NCI-H1930 (cell line): ENCODE results near the gene FAAP20.

Source experiments
- DNase-seq, 2 experiments: peaks; one replicate each; lab custom pipeline; 2025; lab: John Stamatoyannopoulos, UW

The FAAP20 gene, protein sequence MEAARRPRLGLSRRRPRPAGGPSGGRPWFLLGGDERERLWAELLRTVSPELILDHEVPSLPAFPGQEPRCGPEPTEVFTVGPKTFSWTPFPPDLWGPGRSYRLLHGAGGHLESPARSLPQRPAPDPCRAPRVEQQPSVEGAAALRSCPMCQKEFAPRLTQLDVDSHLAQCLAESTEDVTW

DNA sequence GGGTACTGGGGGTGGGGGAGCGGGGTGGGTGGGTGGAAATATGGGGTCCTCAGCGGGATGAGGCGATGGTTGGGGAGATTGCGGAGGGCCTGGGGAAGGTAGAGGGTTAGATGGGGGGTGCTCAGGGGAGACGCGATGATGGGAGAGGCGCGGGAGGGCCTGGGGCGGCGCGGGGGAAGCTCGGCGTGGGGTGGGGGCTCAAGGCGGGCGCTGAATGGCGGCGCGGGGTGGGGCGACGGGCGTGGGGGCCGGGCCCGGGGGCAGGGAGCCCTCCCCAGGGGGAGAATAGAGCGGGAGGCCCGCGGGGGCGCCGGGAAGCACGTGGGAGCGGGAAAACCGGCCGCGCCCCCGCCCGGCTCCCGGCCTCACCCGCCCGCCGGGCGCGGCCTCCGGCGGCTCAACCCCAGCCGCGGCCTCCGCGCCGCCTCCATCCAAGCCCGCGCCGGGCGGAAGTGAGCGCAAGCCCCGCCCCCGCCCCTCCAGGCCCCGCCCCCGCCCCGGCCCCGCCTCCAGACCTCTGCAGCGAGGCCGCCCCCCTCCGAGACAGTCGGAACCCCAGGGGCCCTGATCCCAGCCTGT lies at the start of gene FAAP20:
FAAP20 (minus strand) TSS at position 454 of the 579 bp plus-strand sequence; CDS start at position 431, 23 bp downstream.
- DNase-seq: peak; percentile 31 to 61

DNA sequence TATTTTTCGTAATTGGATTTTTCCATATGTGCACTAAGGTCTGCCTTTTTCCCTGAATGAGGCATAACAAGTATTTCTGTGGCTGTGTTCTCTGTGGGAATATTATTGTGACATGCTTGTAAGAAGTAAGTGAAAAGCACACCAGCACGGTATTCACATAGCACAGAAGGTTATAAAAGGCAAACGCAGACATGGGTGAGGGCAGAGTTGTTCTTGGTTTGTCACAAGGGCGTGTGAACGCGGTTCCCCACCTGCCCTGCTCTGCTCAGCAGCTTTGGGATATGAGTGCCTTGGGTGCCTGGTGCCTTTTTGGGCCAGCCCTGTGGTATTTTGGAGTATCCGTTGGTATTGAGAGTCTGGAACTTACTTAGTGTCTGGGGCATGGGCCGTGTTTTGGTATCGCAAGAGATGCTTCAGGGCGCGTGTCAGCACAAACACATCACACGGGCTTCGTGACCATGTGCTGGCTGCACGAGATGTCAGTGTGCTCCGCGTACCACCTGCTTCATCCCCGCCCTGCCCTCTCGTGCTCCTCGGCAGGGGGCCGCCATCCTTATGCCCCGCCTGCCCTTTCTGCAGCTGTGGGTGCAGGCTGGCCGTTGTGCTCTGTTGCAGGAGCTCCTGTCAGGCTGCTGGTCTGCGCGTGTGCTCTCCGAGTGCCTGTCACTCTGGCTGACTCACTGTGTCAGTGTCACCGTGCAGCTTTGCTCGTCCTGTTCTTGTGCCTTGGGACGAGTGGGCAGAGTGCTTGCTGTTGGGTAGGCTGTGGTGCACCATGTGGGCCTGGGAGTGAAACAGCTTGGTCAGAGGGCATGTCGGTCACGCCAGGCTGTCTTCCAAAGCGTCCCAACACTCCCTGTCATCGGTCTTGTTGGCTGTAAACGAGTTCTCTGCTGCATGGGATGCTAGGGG lies 48.5 kb upstream of the FAAP20 start:
- no peak for DNase-seq

DNA sequence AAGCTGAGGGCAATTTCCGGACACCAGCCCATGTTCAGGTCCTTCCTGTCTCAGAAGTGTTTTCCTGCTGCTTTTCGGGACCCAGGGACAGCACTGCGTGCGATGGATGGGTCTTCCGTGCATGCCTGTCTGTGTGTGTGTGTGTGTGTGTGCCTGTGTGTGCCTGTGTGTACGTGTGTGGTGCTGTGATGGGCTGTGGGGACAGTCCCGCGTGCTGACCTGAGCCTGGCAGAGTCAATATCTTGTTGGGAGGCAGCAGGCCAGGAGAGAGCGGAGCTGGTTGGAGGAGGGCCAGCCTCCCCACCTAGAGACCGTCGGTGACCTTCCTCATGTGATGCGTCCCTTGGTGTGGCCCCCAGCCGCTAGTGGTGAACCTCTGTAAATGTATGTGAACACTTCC lies 47.2 kb upstream of the FAAP20 start:
- no peak for DNase-seq

DNA sequence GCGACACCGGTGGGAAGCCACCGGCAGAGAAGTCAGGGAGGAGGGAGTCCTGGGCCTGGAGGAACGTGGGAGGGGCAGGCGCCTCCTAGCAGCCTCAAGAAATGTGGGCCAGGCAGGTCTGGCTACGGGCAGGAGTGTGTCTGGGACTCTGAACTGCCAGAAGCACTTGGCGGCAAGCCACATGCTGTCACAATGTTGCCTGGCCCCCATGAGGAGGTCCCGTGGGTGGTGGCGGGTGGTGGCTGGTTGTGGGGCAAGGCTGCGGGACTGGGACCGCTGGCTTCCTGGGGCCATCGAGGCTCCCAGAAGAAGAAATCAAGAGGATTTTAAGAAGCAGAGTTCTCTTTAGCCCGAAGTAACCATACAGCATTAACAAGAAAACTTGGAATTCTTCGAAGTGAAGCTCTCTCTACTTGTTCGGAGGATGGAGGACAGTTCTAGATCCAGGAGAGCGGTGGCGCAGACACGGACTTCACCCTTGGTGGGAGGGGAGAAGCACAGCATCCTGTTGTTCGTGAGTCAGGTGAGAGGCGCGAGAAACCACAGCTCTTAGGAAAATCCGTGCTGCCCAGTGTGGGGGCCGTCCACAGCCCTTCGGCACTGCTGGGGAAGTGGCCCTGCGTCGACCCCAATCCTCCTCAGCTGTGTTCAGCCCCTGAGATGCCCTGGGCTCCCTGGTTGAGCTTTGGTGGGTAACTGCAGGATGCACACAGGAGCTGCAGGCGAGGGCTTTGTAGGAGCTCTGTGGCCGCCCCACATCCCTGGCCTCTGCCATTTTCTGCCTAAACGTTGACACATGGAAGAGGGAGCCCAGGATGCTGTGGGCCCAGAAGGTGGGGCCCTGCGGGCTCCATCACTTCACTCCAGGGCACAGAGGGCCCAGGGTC lies 45.9 kb upstream of the FAAP20 start:
- no peak for DNase-seq

DNA sequence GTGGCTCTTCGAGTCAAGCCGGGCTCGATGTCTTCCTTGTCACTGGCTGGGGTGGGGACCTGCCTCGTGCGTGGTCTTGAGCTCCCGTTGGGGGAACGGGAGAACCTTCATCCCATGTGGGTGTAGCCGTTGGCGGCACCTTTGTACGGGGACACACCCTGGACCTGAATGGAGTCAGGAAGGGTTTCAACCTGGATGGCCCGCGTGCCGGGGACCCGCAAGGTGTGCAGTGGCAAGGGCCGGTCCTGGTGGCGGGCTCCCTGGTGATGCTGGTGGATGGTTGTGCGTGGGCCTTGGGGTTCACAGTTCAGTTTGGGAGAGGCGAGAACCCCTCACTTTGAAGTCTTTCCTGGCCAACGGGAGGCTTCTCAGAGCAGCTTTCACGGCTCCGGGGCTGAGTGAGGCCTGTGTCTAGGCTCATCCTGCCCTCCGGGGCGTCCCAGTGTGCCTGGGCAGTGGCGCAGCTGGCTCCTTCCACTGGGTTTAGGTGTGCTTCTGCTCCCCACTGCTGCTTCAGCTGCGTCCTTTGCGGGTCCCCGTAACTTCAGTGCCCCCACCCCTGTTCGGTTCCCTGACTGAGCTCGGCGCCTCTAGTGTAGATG lies 44.9 kb upstream of the FAAP20 start:
- DNase-seq: no peak

DNA sequence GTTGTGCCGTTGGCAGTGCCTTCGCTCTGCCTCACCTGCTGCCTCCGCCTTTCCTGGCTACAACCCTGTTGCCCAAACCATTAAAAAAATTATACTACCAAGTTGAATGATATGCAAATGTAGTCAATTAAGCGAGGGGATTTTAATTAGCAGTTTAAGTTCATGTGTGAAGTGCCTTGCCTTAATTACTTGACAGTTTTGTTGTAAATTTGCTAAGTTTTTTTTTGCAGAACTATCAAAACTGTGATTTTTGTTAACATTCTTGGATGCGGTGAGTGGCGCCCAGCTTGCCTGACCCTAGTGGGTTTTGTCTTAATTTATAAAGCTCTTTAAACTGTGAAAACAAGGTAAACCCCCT lies 44.4 kb upstream of the FAAP20 start:
- no peak for DNase-seq

DNA sequence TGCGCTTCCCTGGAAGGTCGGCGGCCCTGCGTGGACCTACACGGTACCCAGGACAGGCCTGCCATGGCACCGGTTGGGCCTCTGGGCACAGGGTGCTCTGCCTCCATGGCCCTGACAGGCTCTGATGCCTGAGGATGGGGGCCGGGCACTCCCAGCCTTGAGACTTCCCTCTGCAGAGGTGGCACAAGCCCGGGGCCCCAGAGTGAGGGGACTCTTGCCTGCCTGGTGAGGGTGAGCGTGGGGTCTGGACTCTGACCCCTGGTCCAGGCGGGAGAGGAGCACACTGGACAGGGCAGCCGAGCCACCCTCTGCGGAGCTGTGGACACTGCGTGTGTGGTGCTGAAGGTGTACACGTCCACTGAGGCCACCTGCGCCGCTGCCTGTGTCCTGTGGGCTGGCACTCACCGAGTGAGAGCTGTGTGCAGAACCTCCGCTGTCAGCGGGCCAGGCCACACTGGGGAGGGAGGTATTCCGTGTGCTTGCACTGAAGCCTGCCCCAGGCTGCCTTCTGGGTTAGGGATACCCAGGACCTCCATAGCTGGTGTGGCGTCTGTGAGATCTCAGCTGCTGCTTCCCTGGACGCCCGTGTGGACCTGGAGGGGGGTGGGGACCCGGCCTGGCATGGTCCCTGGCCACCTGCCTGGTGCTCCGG lies 43.9 kb upstream of the FAAP20 start:
- no peak for DNase-seq

DNA sequence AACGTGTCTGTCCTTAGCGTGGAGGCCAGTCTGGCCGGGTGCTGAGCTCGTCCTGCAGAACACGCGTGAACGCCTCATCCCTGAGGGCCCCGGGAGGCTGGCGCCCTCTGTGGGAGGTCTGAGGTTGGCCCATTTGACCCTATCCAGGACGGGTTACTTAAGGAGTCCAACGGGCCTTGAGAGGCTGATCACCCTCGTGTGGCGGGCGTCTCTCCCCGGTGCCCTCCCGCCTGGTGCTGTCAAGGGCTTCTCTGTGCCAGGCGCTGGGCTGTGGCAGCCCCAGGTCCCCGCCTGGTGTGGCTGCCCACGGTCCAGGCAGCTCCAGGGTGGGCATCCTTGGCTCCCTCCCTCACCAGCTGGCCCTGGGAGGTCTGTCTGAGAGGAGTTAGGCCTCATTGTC lies 43.2 kb upstream of the FAAP20 start:
- no peak for DNase-seq

DNA sequence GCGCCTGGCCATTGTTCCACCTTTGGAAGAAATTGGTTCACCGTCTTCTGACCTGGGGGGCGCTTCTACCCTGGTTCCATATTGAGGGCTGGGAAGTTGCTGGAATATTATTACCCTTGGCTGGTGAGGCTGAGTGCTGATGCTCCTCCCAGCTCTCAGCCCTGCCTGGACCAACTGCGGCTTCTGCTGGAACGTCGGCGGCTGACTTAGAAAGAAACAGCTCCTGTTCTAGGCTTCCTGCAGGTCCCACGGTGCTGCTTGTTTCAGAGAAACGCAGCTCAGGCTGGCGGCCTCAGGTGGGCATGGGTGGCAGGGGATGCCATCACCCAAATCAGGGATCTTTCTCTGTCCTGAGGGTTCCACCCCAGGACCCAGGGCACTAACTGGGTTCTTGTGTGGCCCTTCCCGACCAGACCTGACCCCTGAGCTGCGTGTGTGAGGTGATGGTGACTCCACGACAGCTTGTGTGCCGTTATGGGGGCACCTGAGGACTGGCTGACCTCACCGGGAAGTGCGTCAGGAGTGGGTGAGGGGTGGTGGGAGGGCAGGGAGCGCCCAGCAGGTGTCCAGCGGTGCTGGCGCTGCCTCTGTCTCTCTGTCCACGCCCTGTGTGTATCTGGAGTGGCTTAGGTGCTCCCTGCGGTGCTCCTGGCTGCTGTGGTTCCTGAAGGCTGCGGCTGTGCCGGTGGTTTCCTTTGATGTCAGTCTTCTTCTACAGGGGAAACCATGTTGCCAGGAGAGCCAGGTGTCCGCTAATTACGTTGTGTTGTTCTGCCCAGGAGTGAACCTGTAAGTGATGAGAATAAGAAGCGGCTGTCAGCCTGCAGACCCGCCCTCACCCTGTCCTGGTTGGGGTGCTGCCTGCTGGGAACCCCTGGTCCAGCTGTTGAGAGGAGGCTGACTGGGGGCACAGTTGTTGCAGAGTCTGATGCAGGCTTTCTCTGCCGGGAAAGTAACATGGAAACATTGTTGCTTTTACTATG lies 42.4 kb upstream of the FAAP20 start:
- DNase-seq: no peak

DNA sequence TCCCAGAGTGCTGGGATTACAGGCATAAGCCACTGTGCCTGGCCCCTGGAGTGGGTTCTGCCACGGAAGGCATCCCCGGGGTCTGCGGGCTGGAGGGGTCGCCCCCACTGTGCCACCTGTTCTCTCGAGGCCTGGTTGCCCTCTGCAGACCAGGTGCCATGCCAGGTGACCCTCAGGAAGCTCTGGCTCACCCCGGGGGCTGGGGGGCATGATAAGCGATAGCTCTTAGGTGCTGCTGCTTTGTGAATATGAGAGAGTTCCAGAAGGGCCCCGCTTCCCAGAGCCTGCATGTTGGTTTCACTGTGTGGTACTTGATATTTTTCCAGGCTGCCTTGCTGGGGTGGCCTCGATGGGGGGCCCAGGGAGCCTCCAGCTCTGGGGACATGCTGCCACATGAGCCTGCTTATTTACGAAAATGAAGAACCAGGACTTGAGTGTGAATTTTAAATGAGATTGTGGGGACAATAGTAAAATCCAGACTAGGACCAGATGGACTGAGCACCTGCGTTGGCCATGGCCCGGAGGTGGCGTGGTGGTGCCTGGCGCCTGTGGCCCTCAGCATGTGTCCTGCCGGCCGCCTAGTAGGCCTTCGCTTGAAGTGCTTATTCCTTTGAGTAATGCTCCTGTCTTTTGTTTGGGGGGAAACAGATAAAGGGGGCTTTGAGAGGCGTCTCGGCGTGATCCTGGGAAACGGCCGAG lies 40.9 kb upstream of the FAAP20 start:
- no peak for DNase-seq

DNA sequence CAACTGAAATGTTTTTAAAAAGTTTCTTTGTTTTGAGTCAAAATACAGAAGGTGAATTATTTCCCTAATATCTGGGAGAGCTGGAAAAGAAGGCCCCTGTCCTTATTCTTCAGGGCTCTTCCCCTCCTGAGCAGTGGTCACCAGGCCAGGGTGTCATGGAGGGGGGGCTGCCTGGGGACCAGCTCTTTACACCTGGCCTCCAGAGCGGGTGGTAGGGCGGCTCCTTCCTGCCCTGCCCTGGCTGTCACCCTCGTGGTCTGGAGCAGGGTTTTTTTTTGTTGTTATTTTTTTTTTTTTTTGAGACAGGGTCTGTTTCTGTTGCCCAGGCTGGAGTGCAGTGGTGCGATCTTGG lies 40.2 kb upstream of the FAAP20 start:
- no peak for DNase-seq

DNA sequence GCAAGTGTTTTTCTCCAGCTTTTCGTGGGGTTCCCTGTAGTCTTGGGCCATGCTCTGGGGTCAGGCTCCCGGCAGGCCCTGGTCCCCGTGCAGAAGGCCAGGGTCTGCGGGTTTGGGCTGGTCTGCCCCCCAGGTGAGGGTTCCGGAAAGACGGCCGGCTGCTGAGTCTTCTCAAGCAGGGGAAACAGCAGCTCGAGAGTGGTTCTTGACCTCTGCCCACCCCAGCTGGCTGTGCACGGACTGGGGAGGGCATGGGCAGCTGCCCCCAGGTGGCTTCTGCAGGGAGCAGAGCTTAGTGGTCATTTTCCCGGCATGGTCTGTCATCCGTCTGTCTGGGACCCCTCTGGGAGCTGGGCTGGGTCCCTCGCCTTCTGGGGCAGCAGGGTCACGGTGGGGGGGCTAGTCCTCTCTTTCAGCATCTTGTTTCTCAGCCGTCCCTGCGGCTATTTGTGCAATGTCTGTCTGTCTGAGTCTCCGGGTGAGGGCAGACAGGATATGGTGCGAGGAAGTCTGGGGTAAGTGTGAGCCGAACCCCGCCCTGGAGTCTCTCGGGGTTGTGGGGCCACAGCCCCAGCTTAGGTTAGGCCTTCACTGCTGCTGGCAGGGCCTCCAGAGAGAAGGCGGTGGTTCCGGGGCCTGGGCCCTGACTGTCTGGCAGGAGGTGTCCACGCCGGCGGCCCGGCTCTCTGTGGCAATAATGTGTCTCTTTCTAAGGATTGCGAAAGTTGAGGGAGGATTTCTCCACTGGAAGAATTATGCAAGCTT lies 39.6 kb upstream of the FAAP20 start:
- no peak for DNase-seq

DNA sequence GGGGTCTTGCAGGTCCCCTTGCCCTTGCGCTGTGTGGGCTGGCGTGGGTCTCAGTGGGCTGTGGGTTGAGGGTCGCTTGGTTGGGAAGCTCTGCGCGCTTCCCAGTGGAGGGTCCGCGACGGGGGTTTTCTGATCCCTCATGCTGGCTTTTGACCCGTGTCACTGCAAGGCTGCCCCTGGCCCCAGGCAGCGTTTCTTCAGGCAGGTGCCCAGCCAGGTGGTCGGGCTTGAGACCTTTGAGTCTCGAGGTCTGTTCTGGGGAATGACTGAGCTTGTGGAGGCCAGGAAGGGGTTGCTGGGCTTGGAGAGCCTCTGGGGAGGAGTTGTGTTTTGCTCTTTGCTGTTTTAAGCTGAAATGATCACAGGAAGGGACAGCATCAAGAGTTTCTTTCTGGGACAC lies 38.9 kb upstream of the FAAP20 start:
- DNase-seq: no peak

DNA sequence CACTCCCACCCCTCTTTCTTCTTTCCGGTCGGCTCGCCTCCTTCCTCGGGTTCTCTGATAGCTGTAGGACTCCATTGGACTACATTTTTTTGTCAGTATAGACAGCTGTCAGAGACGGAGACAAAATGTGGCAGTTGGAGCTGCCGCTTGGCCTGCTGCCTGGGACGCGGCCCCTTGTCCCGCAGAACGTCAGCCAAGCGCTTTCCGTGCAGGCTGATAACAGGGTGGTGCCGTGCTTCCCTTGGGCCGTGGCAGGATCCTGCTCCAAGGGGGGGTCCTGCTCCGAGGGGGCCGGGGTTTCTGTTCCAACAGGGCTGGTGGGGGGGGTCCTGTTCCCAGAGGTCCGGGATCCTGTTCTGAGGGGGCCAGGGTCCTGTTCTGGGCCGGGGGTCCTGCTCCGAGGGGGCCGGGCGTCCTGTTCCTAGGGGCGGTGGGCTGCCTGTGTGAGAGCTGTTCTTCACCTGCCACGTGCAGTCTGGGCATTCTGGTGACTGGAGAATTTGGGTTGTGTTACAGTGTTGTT lies 38.4 kb upstream of the FAAP20 start:
- DNase-seq: no peak

DNA sequence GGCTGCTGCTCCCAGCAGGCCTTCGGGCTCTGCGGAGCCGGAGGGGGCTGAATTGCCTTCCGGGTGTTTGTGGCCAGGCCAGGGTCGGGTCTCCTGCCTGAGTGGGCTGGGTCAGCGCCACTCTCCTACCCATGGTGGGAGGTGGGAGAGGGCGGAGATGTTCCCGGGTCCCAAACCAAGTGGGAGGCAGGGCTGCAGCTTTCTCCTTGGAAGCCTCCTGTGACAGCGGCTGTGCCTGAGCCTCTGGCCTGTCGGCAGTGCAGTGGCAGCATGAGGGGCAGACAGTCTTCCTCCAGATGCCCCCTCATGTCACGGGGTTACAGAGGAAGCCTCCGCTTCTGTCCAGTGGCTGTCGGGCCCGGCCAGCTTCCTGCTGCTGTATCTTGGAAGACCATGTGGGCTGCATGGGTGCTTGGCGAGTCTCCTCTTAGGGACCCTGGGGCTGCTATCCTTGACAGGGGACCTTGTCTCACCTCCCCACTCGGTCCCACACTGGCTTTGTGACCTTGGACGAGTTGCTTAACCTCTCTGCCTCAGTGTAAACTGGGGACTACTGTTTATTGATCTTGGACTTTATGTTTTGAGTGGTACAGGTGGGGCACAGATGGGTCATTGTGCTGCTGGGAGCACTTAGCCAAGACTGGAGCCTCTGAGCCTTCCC lies 37.8 kb upstream of the FAAP20 start:
- no peak for DNase-seq

DNA sequence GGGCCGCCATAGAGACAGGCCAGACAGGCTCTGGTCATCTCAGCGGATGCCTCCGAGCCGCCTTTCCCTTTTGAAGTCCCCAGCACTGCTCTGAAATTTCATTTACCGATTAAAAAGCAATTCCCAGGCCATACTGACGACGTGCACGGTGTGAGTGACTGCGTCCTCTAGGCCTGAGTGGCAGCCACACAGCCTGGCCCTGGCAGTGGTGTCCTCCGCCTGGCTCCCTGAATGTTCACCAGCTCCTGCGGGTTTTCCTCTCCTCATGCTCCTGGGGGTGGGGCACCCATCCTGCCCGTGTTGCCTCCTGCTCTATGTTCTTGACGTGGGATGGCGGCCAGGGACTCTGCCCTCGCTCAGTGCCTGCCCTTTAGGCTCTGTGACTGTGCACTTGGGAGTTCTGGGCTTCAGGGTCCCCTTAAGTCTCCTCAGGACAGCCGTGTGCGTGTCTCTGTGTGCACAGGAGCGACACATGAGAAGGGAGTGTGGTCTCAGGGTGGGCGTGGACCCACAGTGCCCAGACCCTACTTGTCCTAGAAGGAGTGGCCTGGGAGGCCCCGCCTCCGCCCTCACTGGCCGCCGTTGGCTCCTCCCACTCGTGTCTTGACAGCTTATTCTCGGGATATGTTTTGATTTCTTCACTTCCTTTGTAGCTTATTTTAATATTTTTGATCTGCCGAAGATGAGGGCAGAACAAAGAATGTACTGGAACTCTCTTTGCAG lies 37.1 kb upstream of the FAAP20 start:
- DNase-seq: no peak

DNA sequence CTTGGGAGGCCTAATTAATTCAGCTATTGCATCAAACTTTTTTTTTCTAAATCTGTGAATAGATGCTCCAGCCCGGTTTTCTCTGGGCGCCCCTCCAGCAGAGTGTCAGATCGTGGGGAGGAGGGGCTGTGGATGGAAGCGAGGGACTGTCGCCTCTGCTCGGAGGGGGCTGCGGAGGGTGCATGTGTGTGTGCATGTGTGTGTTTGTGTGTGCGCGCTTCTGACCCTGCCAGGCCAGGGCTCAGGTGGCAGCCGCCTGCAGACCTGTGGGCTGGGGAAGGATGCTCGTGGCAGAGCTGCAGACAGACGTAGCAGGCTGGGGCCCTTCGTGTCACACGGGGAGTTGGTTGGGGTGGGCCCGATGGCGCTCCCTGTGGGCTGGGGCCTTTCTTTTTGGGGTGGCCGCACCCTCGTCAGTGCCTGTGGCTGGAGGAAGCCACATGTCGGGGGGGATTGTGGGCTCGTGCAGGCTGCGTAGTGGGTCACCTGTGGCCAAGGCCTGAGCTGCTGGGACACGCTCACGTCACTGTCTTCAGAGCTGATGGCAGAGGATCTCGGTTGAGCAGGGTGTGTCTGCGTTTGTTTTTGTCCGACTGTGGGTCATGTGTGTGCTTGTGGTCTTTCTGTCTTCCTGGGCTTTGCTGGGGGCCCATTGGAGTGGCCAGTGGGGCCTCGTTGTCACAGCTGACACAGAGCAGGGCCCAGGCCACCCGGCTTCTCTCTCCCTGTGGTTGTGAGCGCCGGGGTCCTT lies 36.4 kb upstream of the FAAP20 start:
- no peak for DNase-seq
